Stimulated activated effector memory CD8-positive, alpha-beta T cell treated with anti-CD3 and anti-CD28 coated beads, Interleukin-12 subunit alpha, Interleukin-12 subunit beta, amount 100 ng/mL, for 72 hours (primary cell): ENCODE data around the gene FYN.
"Not testable (repeated sequence)": the region's sequence is repeated elsewhere in the genome, so short reads cannot be mapped to it uniquely, and the experiment has no call there.

ENCODE experiments used
- ATAC-seq: fragments of 150-1000 bp; cut with Tn5 transposase; 2 replicates; pipeline ENCODE4 v1.10.0; 2021
- DNase-seq, 2 donors: peaks; one replicate each; pipeline ENCODE4 v3.0.0; 2021 to 2022; ENCODE audit warnings: low spot score in 2 of 2
- H3K27ac Mint-ChIP-seq: one replicate; pipeline ENCODE4 v1.8.0; 2022; ENCODE audit warnings: mild to moderate bottlenecking, mixed read lengths
- H3K36me3 Mint-ChIP-seq: one replicate; pipeline ENCODE4 v1.8.0; 2022; ENCODE audit warnings: mild to moderate bottlenecking, mixed read lengths
- H3K4me1 Mint-ChIP-seq: one replicate; pipeline ENCODE4 v1.8.0; 2022; ENCODE audit warnings: mixed read lengths
- H3K4me3 Mint-ChIP-seq: one replicate; pipeline ENCODE4 v1.8.0; 2022; ENCODE audit warnings: mild to moderate bottlenecking, mixed read lengths
- H3K9me3 Mint-ChIP-seq: one replicate; pipeline ENCODE4 v1.8.0; 2022; ENCODE audit warnings: mixed read lengths

FYN gene

GRCh38 chr6:111892431-111892830 lies 19.2 kb upstream of the FYN start:
- Mint-ChIP-seq H3K27ac (no peak overlapping the region), H3K4me1 (no peaks in the 10 kb centered on the region)

GRCh38 chr6:111890988-111891387 lies 17.7 kb upstream of the FYN start:
- Mint-ChIP-seq H3K27ac (no peak overlapping the region), H3K9me3 (no peaks in the 10 kb centered on the region), H3K4me3 (no peak overlapping the region), H3K4me1 (no peaks in the 10 kb centered on the region), H3K36me3 (no peaks in the 10 kb centered on the region)
- DNase-seq (no peak), ATAC-seq (no peak)

More at GRCh38 chr6:111892431-111892830, 19.2 kb upstream of the FYN start:
- Mint-ChIP-seq H3K4me3 (no peak overlapping the region), H3K9me3 (no peaks in the 10 kb centered on the region), H3K36me3 (no peaks in the 10 kb centered on the region)
- DNase-seq: no peak
- ATAC-seq: no peak

GRCh38 chr6:111888928-111889695 lies 15.9 kb upstream of the FYN start:
- no peaks in the 10 kb centered on the region for H3K36me3 Mint-ChIP-seq
- ATAC-seq (no peak), DNase-seq (no peak)
- H3K9me3 Mint-ChIP-seq: peaks cover 4% of the 10 kb centered on the region
- no peaks in the 10 kb centered on the region for H3K4me1 Mint-ChIP-seq
- no peak overlapping the region for H3K27ac Mint-ChIP-seq
- no peak overlapping the region for H3K4me3 Mint-ChIP-seq

GRCh38 chr6:111886793-111887192 lies 13.5 kb upstream of the FYN start:
- not testable (repeated sequence) for H3K4me1 Mint-ChIP-seq, H3K4me3 Mint-ChIP-seq

GRCh38 chr6:111885373-111886027 lies 12.2 kb upstream of the FYN start:
- Mint-ChIP-seq H3K36me3 (no peaks in the 10 kb centered on the region), H3K4me3 (no peak overlapping the region), H3K27ac (no peak overlapping the region), H3K4me1 (no peaks in the 10 kb centered on the region), H3K9me3 (peaks cover 7% of the 10 kb centered on the region)
- DNase-seq (no peak), ATAC-seq (no peak)

More at GRCh38 chr6:111886793-111887192, 13.5 kb upstream of the FYN start:
- H3K9me3 Mint-ChIP-seq, DNase-seq, ATAC-seq, H3K27ac Mint-ChIP-seq, H3K36me3 Mint-ChIP-seq: not testable (repeated sequence)

- Mint-ChIP-seq H3K4me3 (no peak overlapping the region), H3K36me3 (no peaks in the 10 kb centered on the region), H3K27ac (no peak overlapping the region), H3K4me1 (no peaks in the 10 kb centered on the region), H3K9me3 (peaks cover 11% of the 10 kb centered on the region)
- no peak for ATAC-seq
- no peak for DNase-seq
These were observed 10.8 kb upstream of the FYN start for GRCh38 chr6:111884068-111884467.

GRCh38 chr6:111880181-111880888 lies 7.1 kb upstream of the FYN start:
- Mint-ChIP-seq H3K27ac (no peak overlapping the region), H3K4me1 (no peaks in the 10 kb centered on the region), H3K9me3 (peaks cover 7% of the 10 kb centered on the region), H3K36me3 (no peaks in the 10 kb centered on the region), H3K4me3 (no peak overlapping the region)
- ATAC-seq (no peak), DNase-seq (no peak)

- Mint-ChIP-seq H3K36me3 (peaks cover 20% of the 10 kb centered on the region), H3K9me3 (peaks cover 6% of the 10 kb centered on the region), H3K27ac (no peak overlapping the region), H3K4me1 (peaks cover 14% of the 10 kb centered on the region), H3K4me3 (no peak overlapping the region)
- DNase-seq: no peak
- ATAC-seq: no peak
These were observed 2.5 kb upstream of the FYN start for GRCh38 chr6:111875741-111876140.

GRCh38 chr6:111874025-111874415 lies 768 bp upstream of the FYN start:
- ATAC-seq: no peak

GRCh38 chr6:111872401-111873177 lies 663 bp downstream of the FYN start:
- Mint-ChIP-seq H3K4me1 (peaks cover 42% of the 10 kb centered on the region), H3K27ac (peak overlapping the region; percentile 93), H3K9me3 (no peaks in the 10 kb centered on the region), H3K4me3 (peak overlapping the region; percentile 97), H3K36me3 (peaks cover 46% of the 10 kb centered on the region)
- DNase-seq: peak; percentile 42 to 83
- ATAC-seq: peak; percentile 17

More at GRCh38 chr6:111874025-111874415, 768 bp upstream of the FYN start:
- Mint-ChIP-seq H3K4me1 (peaks cover 31% of the 10 kb centered on the region), H3K4me3 (peak overlapping the region; percentile 97), H3K9me3 (no peaks in the 10 kb centered on the region), H3K36me3 (peaks cover 38% of the 10 kb centered on the region), H3K27ac (peak overlapping the region; percentile 93)
- DNase-seq: peak in 1 of 2 donors; percentile 64

- H3K4me3 Mint-ChIP-seq: peak overlapping the region; percentile 97
- peaks cover 49% of the 10 kb centered on the region for H3K4me1 Mint-ChIP-seq
- ATAC-seq (no peak), DNase-seq (peak in 1 of 2 donors; percentile 71)
- H3K36me3 Mint-ChIP-seq: peaks cover 54% of the 10 kb centered on the region
- no peaks in the 10 kb centered on the region for H3K9me3 Mint-ChIP-seq
- H3K27ac Mint-ChIP-seq: peak overlapping the region; percentile 83
These were observed 1.4 kb downstream of the FYN start for GRCh38 chr6:111871725-111872400.

- no peaks in the 10 kb centered on the region for H3K9me3 Mint-ChIP-seq
- DNase-seq (peak in 1 of 2 donors; percentile 73), ATAC-seq (peak; percentile 59)
- peaks cover 57% of the 10 kb centered on the region for H3K36me3 Mint-ChIP-seq
- peak overlapping the region; percentile 83 for H3K27ac Mint-ChIP-seq
- H3K4me3 Mint-ChIP-seq: peak overlapping the region; percentile 97
- H3K4me1 Mint-ChIP-seq: peaks cover 54% of the 10 kb centered on the region
These were observed 2.0 kb downstream of the FYN start for GRCh38 chr6:111871207-111871606.

GRCh38 chr6:111870742-111871064 lies 2.5 kb downstream of the FYN start:
- ATAC-seq (no peak), DNase-seq (no peak)
- Mint-ChIP-seq H3K36me3 (peaks cover 57% of the 10 kb centered on the region), H3K27ac (peak overlapping the region; percentile 83), H3K4me1 (peaks cover 59% of the 10 kb centered on the region), H3K4me3 (peak overlapping the region; percentile 97), H3K9me3 (no peaks in the 10 kb centered on the region)

GRCh38 chr6:111870051-111870741 lies 3.1 kb downstream of the FYN start:
- Mint-ChIP-seq H3K9me3 (no peaks in the 10 kb centered on the region), H3K36me3 (peaks cover 57% of the 10 kb centered on the region), H3K4me1 (peaks cover 64% of the 10 kb centered on the region), H3K4me3 (peak overlapping the region; percentile 97), H3K27ac (peak overlapping the region; percentile 83)
- ATAC-seq: no peak
- no peak for DNase-seq
